Measurements from ENCODE around the gene SKIC2.

Gene SKIC2

DNA sequence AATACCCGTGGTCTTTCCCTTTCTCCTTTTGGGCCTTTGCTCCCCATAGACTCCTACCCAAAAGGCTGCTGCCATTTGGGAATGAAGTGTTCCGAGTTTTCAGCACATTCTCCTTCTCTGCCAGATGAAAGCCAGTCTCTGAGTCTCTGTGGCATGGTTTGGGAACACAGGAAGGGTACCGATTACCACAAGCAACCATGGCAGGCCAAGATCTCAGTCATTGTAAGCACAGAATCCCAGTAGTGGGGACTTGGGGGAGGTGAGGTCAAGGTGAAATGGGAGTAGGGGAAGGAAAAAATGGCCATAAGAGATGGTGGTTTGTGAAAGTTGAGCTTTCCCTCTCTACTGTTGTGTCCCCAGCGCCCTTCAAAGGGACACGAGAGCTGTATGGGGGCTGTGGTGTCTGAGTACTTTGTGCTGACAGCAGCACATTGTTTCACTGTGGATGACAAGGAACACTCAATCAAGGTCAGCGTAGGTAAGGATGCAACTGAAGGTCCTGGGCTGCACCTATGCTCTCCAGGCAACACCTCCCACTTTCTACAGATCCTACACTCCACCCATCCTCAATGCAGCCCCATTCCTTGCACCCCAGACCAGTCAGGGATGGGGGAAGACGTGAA lies 8.9 kb upstream of the SKIC2 start:
- no peaks in the 10 kb centered on the region for H3K9me3 ChIP-seq (ENCODE audit: insufficient read depth, low read length)
- H3K27me3 ChIP-seq (ENCODE audit: low read length) = no peaks in the 10 kb centered on the region
- TF ChIP-seq EZH2phosphoT487 (conservative IDR thresholded peaks at IDR 0.05; ENCODE audit: low read length) = no peak
- TF ChIP-seq, protein P1, sequence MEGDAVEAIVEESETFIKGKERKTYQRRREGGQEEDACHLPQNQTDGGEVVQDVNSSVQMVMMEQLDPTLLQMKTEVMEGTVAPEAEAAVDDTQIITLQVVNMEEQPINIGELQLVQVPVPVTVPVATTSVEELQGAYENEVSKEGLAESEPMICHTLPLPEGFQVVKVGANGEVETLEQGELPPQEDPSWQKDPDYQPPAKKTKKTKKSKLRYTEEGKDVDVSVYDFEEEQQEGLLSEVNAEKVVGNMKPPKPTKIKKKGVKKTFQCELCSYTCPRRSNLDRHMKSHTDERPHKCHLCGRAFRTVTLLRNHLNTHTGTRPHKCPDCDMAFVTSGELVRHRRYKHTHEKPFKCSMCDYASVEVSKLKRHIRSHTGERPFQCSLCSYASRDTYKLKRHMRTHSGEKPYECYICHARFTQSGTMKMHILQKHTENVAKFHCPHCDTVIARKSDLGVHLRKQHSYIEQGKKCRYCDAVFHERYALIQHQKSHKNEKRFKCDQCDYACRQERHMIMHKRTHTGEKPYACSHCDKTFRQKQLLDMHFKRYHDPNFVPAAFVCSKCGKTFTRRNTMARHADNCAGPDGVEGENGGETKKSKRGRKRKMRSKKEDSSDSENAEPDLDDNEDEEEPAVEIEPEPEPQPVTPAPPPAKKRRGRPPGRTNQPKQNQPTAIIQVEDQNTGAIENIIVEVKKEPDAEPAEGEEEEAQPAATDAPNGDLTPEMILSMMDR (IDR thresholded peaks at IDR 0.05; ENCODE audit: insufficient read depth, low read length, poor library complexity, severe bottlenecking) = no peak
- no peak overlapping the region for H3K4me3 ChIP-seq (ENCODE audit: insufficient read depth, low read length, poor library complexity, severe bottlenecking)
- no peaks in the 10 kb centered on the region for H3K9me2 ChIP-seq (replicated peaks; ENCODE audit: insufficient read depth, low read length)
- no peaks in the 10 kb centered on the region for H3F3A ChIP-seq (ENCODE audit: insufficient read depth)
- no peaks in the 10 kb centered on the region for H3K79me2 ChIP-seq (ENCODE audit: insufficient read depth, low read length)
- H2AFZ ChIP-seq (ENCODE audit: low read depth, low read length, severe bottlenecking) = no peak overlapping the region
- H3K9ac ChIP-seq (ENCODE audit: low read length) = no peak overlapping the region
- no peaks in the 10 kb centered on the region for H3K36me3 ChIP-seq (ENCODE audit: low read length)
- no peak overlapping the region for H3K4me2 ChIP-seq (ENCODE audit: low read depth, low read length, poor library complexity, severe bottlenecking)
- no peaks in the 10 kb centered on the region for H4K20me1 ChIP-seq (ENCODE audit: low read depth, low read length)
- H3K27ac ChIP-seq (ENCODE audit: low read depth, low read length) = no peak overlapping the region

DNA sequence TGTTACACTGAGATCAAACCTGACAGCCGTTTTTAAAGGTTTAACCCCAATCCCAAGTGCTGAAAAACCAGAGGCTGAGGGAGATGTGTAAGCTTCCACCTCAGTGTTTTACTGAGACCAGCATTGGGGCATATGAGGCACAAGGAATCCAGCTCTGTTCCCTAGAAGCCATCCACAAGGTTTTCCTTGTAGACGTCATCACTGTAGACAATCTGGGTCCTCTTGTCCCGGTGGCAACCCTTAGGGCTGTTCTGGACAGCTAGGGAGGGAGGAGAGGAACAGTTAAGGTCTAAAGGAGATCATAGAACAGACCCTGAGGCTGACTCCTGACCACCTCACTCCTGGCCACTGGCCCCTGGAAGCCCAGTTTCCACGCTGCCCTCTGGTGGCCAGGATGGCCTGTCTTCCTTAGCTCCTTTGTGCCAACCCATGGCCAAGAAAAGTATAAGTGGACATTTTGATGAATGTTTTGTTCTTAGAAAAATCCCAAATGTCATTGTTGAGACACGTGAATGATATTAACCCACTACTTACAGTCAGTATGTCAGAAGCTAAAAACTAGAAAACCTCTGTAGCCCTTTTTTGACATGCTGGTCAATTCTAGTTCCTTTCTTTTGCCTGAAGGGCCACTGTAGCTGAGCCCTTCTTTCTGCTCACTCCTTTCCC lies 6.7 kb upstream of the SKIC2 start:
- Histone ChIP-seq H3F3A (ENCODE audit: insufficient read depth) (no peaks in the 10 kb centered on the region), H3K9me2 (replicated peaks; ENCODE audit: insufficient read depth, low read length) (no peaks in the 10 kb centered on the region), H3K27ac (ENCODE audit: low read depth, low read length) (no peak overlapping the region), H3K4me2 (ENCODE audit: low read depth, low read length, poor library complexity, severe bottlenecking) (no peak overlapping the region), H3K4me3 (ENCODE audit: insufficient read depth, low read length, poor library complexity, severe bottlenecking) (no peak overlapping the region), H3K9me3 (ENCODE audit: insufficient read depth, low read length) (no peaks in the 10 kb centered on the region), H4K20me1 (ENCODE audit: low read depth, low read length) (no peaks in the 10 kb centered on the region), H3K36me3 (ENCODE audit: low read length) (0 out of 2 replicates have a peak, but pooled peaks cover 5% of the 10 kb centered on the region), H3K27me3 (ENCODE audit: low read length) (no peaks in the 10 kb centered on the region), H3K79me2 (ENCODE audit: insufficient read depth, low read length) (no peaks in the 10 kb centered on the region), H2AFZ (ENCODE audit: low read depth, low read length, severe bottlenecking) (no peak overlapping the region), H3K9ac (ENCODE audit: low read length) (no peak overlapping the region)
- no peak for TF ChIP-seq EZH2phosphoT487 (conservative IDR thresholded peaks at IDR 0.05; ENCODE audit: low read length)
- TF ChIP-seq, protein P1 (IDR thresholded peaks at IDR 0.05; ENCODE audit: insufficient read depth, low read length, poor library complexity, severe bottlenecking) = peak; percentile 69

DNA sequence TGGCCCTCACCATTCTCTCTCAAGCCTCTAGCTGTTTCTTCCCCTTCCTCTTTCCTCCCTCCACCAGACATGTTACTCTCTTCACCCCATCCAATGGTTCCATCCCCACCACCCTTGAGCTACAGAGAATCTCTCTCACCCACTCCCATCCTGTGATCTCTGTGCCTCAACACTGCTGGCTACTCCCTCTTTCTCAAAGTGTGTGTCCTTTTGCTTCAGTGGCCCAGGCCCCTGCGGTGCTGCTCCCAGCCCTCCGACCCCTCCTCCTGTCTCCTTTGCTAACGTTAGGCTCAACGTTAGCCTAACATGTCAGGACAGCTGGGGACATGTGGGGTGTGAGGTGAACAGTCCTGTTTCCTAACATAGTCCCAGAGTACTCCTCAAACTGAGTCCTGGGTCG lies 6.1 kb upstream of the SKIC2 start:
- Histone ChIP-seq H3K9ac (ENCODE audit: low read length) (no peak overlapping the region), H3K9me2 (replicated peaks; ENCODE audit: insufficient read depth, low read length) (no peaks in the 10 kb centered on the region), H2AFZ (ENCODE audit: low read depth, low read length, severe bottlenecking) (no peak overlapping the region), H3K27ac (ENCODE audit: low read depth, low read length) (no peak overlapping the region), H3K36me3 (ENCODE audit: low read length) (0 out of 2 replicates have a peak, but pooled peaks cover 5% of the 10 kb centered on the region), H3F3A (ENCODE audit: insufficient read depth) (no peaks in the 10 kb centered on the region), H3K27me3 (ENCODE audit: low read length) (no peaks in the 10 kb centered on the region), H3K79me2 (ENCODE audit: insufficient read depth, low read length) (peaks cover 3% of the 10 kb centered on the region; the same call in 1 of the 2 replicates), H3K4me3 (ENCODE audit: insufficient read depth, low read length, poor library complexity, severe bottlenecking) (no peak overlapping the region), H3K9me3 (ENCODE audit: insufficient read depth, low read length) (no peaks in the 10 kb centered on the region), H3K4me2 (ENCODE audit: low read depth, low read length, poor library complexity, severe bottlenecking) (no peak overlapping the region), H4K20me1 (ENCODE audit: low read depth, low read length) (no peaks in the 10 kb centered on the region)
- TF ChIP-seq EZH2phosphoT487 (conservative IDR thresholded peaks at IDR 0.05; ENCODE audit: low read length) = no peak
- TF ChIP-seq, protein P1 (IDR thresholded peaks at IDR 0.05; ENCODE audit: insufficient read depth, low read length, poor library complexity, severe bottlenecking) = no peak

Data from SU-DHL-6 (cell line).